KG1 (cell line): ENCODE measurements around the gene RTL10.
"Not testable (repeated sequence)": the region's sequence is repeated elsewhere in the genome, so short reads cannot be mapped to it uniquely, and the experiment has no call there.

Source experiments
- DNase-seq: peaks from one replicate; lab custom pipeline; 2025; lab: John Stamatoyannopoulos, UW

Gene RTL10

GRCh38 chr22:19843107-19843856 lies 11.4 kb downstream of the RTL10 start:
- DNase-seq: no peak

DNA sequence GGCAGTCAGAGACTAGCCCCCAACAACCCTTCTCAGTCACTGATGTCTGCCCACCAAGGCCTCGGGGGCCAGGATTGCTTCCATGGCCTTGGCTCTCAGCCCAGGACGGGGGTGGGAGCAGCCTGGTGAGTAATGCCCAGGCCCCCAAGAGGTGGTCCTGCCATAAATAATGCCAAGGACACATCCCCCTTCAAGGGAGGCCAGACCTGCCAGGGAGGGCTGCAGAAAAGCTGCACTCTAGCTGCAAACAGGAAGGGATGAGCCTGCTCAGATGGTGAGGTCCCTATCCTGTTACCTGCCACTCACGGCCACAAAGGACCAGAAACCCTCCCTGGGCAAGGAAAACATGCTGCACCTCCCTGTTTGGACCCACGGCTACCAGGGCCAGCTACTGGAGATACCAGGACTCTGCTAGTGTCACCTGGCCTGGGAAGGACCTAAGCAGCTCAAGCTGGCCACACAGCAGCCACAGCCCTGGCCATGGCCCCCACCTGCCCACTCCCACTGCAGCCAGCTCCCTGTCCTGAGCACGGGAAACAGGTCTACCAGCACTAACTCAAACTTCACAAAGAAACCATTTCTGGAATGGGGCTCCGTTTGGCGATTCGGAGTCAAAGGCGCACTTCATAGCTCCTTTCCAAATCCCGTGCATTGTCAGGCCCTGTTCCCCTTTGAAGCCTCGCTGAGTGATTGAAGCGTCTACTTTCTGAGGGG lies 12.1 kb downstream of the RTL10 start:
- DNase-seq: no peak

- DNase-seq: no peak
Measured at GRCh38 chr22:19841641-19842392, 12.9 kb downstream of the RTL10 start.

DNA sequence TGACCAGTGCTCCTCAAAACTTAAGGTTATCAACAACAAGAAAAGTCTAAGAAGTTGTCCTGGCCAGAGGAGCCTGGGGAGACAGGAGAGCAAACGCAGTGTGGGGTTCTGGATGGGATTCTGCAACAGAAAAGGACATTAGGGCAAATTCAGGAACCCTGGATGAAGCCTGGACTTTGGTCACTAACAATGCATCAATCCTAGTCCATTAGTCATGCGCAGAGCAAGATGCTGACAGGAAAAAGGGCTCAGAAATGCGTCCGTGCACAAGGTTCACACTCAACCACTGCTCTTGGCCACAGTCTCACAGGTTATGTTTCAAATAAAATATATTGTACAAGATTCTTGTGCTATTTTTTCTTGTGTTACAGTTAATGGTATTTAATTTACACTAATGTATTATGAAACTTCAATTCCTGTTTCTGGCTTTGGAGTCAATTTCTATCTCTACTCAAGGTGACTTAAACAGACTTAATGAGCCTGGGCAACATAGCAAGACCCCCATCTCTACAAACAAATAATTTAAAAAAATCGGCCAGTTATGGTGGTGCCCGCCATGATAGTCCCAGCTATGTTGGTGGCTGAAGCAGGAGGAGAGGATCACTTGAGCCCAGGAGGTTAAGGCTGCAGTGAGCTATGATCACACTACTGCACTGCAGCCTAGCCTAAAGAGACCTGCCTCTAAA lies 13.6 kb downstream of the RTL10 start:
- DNase-seq: no peak

GRCh38 chr22:19840059-19840458 lies 14.6 kb downstream of the RTL10 start:
- DNase-seq: no peak

GRCh38 chr22:19837915-19838314 lies 16.8 kb downstream of the RTL10 start:
- no peak for DNase-seq

- no peak for DNase-seq
Measured at GRCh38 chr22:19836512-19836911, 18.2 kb downstream of the RTL10 start.

DNA sequence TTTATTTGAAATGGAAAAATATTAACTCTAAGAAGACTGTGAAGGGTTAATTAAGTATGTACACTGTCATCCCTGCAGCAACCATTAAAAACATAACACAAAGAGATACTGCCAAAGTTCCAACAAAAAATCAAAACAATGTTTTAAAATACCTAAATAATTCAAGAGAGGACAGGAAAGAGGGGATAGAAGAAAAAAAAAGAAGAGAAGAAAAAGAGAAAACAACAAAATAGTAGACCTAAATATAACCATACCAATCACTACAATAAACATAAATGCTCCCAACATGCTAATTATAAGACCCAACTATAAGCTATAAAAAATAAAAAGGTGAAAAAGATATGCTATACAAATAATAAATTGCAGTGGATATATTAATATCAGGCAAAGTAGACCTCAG lies 20.1 kb downstream of the RTL10 start:
- no peak for DNase-seq

DNA sequence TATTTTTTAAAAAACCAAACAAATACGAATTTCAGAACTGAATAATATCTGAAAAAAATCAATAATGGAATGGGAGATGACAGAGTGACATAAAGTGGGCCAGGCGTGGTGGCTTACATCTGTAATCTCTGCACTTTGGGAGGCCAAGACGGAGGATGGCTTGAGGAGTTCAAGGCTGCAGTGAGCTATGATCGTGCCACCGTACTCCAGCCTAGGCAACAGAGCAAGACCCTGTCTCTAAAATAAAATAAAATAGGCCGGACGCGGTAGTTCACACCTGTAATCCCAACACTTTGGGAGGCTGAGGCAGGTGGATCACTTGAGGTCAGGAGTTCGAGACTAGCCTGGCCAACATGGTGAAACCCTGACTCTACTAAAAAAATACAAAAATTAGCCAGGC lies 21.3 kb downstream of the RTL10 start:
- not testable (repeated sequence) for DNase-seq

GRCh38 chr22:19832476-19833108 lies 22.1 kb downstream of the RTL10 start:
- no peak for DNase-seq

DNA sequence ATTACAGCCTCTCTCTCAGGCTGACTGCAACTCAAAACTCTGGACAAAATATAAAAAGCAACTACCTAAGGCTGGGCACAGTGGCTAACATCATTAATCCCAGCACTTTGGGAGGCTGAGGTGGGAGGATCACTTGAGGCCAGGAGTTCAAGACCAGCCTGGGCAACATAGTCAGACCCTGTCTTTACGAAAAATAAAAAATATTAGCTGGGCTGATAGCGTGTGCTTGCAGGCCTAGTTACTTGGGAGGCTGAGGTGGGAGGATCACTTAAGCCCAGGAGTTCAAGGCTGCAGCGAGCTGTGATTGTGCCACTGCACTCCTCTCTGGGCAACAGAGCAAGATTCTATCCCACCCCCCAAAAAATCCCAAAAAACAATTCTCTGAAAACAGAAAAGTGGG lies 22.7 kb downstream of the RTL10 start:
- DNase-seq: not testable (repeated sequence)

GRCh38 chr22:19831016-19831415 lies 23.7 kb downstream of the RTL10 start:
- no peak for DNase-seq

- no peak for DNase-seq
Measured at GRCh38 chr22:19828035-19828401, 26.7 kb downstream of the RTL10 start.

DNA sequence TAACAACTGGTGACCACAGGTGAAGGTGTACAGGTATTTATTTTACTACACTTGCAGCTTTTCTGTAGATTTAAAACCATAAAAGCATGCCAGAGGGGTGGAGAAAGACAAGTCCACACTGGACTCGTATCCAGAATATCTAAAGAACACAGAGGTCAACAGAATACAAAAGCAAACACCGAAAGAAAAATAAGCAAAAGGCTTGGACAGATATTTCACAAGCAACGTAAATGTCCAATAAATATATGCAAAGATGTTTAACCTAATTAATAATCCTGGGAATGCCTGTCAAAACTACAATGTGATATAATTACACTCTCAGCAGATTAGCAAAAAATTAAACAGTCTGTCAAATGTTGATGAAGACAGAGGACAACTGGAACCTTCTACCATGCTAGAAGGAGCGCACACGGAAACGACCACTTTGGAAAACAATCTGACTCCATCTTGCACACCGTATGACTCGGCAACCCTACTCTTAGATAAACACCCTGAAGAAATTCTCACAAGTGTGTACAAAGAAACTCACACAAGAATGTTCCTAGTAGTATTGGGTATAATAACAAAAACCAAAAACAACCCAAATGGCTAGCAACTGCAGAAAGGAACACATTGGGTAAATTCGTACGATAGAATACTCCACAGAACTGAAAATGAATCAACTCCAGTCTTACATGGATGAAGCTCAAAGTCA lies 27.2 kb downstream of the RTL10 start:
- DNase-seq: no peak

DNA sequence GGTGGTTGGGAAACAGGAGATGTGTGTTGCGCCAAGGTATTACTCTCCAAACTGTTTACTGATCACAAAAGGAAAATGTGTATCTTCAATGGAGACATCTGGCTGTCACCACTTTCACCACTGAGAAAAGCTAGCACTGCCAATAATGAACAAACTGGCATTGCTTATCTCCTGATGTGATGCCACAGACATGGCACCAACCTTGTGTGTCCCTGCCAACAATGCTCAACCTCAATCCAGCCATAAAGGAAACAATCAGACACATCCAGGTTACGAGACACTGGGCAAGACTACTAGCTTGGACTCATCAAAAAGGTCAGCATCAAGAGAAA lies 28.1 kb downstream of the RTL10 start:
- DNase-seq: no peak

DNA sequence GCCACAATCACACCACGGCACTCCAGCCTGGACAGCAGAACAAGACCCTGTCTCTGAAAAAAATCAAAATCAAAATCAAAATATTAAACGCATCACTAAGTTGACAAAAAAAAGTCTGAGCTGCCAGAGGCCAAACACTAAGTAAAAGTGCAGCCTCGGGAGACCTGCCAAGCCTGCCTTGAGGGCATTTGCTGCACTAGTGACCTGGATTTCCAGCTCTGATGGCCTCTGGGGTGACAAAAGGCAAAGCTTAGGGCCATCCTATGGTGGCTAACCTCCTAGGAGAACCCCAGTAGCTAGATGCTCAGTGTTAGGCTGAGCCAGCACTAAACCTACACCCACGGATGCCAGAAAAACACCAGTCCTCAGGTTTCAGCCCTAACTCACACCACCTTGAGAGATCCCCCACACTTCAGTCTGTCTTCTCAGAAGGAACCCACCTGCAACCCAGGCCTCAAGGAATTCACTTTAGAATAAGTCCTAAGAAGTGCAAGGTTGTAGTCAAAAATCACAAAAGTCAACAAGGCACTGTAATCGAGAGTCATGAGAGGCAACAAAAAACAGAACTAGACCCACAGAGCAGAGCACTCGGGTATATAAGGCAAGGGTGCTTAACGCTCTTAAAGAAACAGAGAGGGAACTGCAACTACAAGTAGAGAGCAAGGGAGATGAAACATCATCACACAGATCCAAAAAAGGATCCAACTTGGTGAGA lies 28.6 kb downstream of the RTL10 start:
- DNase-seq: no peak

- DNase-seq: no peak
Measured at GRCh38 chr22:19824926-19825339, 29.7 kb downstream of the RTL10 start.

DNA sequence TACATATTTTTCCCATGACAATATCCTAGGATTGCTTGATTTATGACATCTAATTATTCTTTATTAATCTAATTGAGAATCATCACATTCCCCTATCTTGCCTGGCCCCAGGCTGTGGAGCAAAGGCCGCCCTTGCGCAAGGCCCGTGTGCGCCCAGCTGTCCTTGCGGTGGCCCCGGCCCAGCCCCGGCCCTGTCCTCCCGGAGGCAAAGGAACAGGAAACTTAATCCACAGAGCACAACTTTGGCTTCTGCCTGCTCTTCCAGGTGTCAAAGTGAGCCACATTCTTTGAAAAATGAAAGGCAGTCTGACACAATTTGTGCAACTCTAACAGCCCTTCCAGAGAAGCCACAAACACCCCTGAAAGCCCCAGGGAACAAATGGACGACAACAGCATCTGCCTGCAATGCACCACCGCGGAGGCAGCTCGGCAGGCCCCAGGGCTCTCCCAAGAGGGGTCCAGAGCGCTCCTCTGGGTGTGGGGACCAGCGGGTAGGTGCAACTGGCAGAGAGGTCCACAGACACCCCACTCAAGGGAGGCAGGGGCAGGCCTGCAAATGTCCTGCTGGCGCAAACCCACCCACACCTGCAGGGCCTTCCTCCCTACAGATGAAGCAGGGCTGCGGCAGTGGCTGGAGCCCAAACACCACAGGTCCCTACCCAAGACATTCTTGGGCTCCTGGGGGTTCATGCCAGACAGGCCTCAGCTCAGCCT lies 30.3 kb downstream of the RTL10 start:
- DNase-seq: no peak

DNA sequence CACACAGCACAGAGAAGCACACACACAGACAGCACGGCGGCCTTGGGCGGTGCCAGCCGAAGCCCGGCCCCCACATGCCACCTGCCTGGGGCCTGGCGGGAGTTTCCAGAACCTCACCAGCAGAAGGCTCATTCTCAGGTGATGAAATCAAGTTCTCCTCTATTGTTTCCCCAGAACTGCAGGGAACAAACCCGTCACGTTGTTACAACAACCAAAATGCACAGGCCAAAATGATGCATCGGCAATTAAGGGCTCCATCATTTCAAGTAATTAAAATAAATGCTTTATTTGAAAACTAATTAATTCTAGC lies 30.8 kb downstream of the RTL10 start:
- no peak for DNase-seq

GRCh38 chr22:19823191-19823901 lies 31.3 kb downstream of the RTL10 start:
- DNase-seq: no peak
